Endometrial microvascular endothelial cells (primary cell): Measurements from ENCODE around the gene EFCAB6. TPM values are rescaled to one million over a fixed set of nuclear protein-coding genes. Genes with fewer than 3 reads are reported as not detected.

Experiments
- in situ Hi-C: cut with HindIII; loops from 2 replicates; pipeline ENCODE4 v1.10.0; 2017; ENCODE audit warnings: low sequenced_read_pairs, low pct_unique_long_range_greater_than_20kb; ENCODE audit errors: inconsistent ontology term
- total RNA-seq: library from RNA; depleted of rRNA; stranded (reverse); fragments of >200 nt; gene quantifications from one replicate; pipeline ENCODE4 v1.2.3, GENCODE V29; 2015; ENCODE audit errors: inconsistent ontology term

Gene EFCAB6
- total RNA-seq, 1 donor from 2014 or later = 0.46 TPM

- in situ Hi-C loops = no loop called here
These were observed 37.6 kb upstream of the EFCAB6 start for GRCh38 chr22:43849731-43850130.

DNA sequence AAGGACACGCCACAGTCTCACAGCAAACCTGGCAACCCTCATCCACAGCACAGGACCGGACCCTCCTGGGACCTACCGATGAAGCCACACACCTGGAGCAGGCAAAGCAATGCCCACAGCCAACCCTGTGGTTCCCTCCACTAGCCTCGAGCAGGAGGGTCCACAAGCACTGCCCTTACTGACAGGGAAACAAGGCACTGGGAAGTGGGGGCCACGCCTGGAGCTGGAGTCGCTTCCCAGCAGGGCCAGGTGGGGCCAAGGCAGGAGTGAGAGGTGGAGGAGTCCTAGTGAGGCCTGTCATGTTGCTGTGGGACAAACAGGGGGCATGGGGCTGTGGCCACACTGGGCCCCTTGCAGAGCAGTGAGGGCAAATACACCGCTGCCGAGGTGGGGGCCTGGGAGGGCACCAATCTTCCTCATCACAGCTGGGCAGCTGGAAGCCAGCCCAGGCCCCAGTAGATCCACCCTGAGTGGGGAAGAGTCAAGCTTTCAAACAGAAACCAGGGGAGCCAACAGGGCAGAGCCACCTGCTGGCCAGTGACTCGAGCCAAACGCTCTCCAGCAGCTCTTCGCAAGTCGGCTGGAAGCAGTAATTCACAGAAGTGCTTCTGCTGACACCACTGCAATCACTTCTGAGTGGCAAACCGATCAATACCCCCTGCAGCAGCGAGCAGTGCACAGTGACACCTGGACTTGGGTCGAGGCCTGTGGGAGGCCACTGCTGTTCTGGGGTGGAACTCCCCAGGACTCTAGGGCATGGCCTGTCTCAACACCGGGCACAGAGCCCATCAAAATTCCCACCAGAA is 36.5 kb upstream of the EFCAB6 start:
- in situ Hi-C loops = no loop called here

DNA sequence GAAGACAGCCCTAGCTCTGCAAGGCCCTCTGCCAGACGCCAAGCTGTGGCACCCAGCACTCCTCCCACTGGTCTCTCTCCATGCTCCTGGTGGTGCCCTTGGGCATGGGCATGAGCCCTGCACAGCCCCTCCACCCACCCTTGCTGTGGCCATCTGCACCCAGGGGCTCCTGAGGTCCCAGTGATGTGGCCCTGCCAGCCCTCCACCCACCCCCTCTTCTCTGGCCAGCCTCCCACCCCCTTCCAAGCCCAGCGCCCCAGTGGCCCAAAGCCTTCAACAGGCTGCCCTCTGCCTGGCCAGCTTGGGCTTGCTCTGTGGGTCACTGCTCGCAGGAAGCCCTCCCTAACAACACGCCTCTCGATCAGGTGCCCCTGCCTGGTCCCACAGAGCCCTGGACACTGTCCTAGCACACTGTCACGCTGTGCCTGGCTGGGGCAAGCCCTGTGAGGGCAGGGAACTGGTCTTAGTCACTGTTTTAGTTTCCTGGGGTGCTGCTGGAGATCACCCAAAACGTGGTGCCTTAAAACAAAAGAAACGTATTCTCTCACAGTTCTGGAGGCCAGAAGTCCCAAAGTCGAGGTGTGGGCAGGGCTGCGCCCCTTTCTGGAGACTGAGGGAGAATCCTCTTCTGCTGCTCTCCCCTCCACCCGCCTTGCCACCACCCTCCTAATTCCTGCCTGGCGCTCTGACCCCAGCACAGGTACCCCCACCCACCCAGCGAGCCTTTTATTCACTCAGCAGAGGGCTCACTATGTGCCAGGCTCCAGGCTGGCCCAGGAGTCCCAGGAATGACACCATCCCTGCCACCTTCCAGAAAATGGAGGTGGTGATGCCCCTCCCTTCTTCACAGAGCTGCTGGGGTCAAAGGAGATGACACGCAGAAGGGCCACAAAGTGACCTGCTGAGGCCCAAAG is 35.5 kb upstream of the EFCAB6 start:
- in situ Hi-C loops = no loop called here

DNA sequence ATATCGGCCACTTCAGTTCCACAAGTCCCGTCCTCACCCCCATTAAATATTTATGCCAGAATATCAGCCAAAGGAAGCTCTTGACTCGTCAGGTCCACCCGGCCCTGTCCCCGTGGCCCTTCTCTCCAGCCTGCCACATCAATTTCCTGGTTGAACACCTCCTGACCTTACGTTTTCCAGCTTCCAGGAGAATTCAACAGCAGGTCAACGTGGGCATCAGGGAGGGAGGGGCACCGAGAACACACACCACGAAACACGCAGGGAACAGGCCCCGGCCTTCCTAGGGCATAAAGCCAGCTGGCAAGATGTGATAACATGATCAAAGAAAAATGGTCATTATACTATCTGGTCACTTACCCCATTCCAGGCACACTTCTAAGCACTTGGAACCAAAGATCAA is 34.9 kb upstream of the EFCAB6 start:
- in situ Hi-C loops = no loop called here

- in situ Hi-C loops = no loop called here
These were observed 33.9 kb upstream of the EFCAB6 start for GRCh38 chr22:43845981-43846380.

GRCh38 chr22:43844560-43845545 is 32.7 kb upstream of the EFCAB6 start:
- in situ Hi-C loops = no loop called here

GRCh38 chr22:43843783-43844530 is 31.9 kb upstream of the EFCAB6 start:
- in situ Hi-C loops = no loop called here

GRCh38 chr22:43841742-43842141 is 29.6 kb upstream of the EFCAB6 start:
- in situ Hi-C loops = no loop called here

DNA sequence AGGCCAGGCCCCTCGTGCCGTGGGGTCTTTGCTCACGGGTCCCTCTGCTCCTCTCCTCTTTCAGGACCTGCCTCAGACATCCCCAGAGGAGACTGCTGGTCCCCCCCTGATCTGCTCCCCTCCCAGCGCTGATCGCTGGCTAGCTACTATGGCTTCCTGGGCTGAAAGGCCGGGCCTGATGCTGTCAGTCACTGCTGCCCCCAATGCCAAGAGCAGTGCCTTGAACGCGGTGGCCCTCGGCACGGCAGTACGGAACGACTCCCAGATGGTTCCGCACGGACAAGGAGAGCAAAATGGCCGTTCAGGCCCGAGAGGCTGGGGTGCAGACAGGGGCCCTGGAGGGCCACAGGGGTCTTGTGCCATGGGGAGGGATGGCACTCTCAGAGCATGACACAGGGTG is 28.7 kb upstream of the EFCAB6 start:
- in situ Hi-C loops = no loop called here

- in situ Hi-C loops = no loop called here
These were observed 28.3 kb upstream of the EFCAB6 start for GRCh38 chr22:43840431-43840830.

GRCh38 chr22:43839781-43840180 is 27.7 kb upstream of the EFCAB6 start:
- in situ Hi-C loops = no loop called here

DNA sequence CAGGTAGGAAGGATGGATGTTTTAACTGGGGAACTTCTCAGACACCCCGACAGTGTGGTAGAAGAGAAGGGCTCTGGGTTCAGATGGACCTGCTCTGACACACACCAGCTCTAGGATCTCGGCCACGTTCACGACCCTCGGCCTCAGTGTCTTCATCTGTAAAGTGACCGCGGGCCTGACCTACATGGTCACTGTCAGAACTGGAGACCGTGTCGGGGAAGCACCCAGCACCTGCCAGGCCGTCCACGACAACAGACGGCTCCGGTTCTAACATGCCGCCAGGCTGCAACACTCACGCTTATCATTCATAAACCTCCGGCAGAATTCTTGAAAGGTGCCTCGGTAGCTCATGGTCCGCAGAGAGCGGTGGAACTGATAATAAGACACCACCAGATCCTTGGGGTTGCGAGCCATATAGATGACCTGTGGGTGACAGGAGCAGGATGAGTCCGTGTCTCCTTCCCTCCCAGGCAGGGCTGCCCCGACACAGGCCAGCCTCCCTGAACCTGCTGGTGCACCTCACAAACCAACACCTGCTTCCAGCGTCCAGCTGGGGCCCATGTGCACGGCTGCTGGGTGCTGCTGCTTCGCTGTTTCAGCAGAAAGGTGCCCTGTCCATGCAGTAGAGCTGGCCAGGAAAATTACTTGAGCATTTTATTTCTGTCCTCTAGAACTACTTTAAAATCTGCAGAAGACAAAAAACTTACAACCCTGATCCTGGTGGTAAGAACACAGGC is 26.6 kb upstream of the EFCAB6 start:
- in situ Hi-C loops = no loop called here

- in situ Hi-C loops = no loop called here
These were observed 26.1 kb upstream of the EFCAB6 start for GRCh38 chr22:43838161-43838560.

GRCh38 chr22:43837666-43838065 is 25.6 kb upstream of the EFCAB6 start:
- in situ Hi-C loops = no loop called here

DNA sequence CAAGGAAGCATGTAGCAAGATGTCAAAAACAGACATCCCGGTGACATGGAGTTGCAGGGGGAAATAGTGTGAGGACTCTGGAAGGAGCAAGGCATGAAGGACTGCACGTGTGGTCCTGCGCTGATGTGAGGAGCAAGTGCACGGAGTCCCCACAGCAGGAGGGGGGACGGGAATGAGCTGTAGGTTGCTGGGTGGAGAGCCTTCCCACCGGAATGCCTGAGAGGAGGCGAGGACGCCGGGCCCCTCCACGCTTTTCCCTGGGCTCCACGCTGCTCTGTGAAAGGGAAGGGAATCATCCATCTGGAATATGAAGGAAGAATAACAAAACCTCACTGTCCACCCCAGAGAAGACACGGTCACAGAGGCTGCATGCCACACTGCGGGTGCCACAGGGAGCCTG is 23.6 kb upstream of the EFCAB6 start:
- in situ Hi-C loops = no loop called here

DNA sequence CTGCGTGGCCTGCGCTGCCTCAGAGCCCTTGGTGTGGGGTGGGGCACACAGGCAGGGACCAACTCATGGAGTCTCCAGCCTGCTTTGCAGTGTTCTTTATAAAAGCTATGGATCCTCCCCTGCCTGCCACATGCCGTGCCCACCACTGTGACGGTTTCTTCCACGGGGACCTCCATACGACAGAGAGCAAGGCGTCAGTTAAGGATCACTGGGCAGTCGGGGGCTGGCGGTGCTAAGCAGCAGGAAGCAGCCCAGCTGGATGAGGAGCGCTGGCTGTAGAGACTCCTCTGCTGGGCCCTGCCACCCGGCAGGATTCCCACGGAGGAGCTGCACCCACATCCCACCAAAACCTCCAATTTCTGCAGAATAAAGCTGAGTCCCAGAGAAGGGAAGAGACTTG is 23.1 kb upstream of the EFCAB6 start:
- in situ Hi-C loops = no loop called here

- in situ Hi-C loops = no loop called here
These were observed 21.5 kb upstream of the EFCAB6 start for GRCh38 chr22:43833286-43834240.
